NCI-H2227 (cell line): ENCODE data around the gene CLCA4.

ENCODE experiments used
- DNase-seq: peaks from one replicate; lab custom pipeline; 2025; ENCODE audit not compliant: unreplicated experiment; lab: John Stamatoyannopoulos, UW

CLCA4 gene, protein sequence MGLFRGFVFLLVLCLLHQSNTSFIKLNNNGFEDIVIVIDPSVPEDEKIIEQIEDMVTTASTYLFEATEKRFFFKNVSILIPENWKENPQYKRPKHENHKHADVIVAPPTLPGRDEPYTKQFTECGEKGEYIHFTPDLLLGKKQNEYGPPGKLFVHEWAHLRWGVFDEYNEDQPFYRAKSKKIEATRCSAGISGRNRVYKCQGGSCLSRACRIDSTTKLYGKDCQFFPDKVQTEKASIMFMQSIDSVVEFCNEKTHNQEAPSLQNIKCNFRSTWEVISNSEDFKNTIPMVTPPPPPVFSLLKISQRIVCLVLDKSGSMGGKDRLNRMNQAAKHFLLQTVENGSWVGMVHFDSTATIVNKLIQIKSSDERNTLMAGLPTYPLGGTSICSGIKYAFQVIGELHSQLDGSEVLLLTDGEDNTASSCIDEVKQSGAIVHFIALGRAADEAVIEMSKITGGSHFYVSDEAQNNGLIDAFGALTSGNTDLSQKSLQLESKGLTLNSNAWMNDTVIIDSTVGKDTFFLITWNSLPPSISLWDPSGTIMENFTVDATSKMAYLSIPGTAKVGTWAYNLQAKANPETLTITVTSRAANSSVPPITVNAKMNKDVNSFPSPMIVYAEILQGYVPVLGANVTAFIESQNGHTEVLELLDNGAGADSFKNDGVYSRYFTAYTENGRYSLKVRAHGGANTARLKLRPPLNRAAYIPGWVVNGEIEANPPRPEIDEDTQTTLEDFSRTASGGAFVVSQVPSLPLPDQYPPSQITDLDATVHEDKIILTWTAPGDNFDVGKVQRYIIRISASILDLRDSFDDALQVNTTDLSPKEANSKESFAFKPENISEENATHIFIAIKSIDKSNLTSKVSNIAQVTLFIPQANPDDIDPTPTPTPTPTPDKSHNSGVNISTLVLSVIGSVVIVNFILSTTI

DNA sequence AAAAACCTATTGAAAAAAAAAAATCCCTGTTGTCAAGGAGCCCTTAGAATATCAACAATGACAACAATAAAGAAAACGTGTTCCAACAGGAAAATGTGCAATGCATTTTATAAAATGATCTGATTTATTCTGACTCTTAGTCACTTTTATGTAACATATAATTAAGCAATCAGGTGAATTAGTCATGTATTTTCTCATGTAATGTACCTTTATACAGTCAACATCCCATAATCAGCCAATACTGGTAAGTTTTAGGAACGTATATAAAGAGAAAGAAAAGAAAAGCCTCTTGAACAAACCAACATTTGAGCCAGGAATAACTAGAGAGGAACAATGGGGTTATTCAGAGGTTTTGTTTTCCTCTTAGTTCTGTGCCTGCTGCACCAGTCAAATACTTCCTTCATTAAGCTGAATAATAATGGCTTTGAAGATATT is at the start of gene CLCA4:
Gene CLCA4, plus strand, starts transcription at position 292 of the 435 bp plus-strand sequence. Its CDS starts 42 bp downstream, at position 334.
- DNase-seq: no peak

DNA sequence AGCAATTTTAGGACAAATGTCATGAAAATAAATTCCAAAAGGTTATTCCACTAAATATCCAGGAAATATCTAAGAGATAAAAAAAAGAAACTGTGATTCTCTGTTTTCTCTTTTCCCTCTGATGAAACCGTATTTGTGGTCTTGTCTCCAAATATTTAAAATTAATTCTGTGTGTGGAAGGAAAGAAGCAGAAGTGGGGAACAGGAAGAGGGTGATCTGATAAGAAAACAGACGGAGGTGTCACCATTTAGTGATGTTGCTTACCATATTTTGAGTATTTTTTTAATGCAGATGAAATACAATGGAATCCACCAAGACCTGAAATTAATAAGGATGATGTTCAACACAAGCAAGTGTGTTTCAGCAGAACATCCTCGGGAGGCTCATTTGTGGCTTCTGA is 48.6 kb upstream of the CLCA4 start:
- DNase-seq: no peak

DNA sequence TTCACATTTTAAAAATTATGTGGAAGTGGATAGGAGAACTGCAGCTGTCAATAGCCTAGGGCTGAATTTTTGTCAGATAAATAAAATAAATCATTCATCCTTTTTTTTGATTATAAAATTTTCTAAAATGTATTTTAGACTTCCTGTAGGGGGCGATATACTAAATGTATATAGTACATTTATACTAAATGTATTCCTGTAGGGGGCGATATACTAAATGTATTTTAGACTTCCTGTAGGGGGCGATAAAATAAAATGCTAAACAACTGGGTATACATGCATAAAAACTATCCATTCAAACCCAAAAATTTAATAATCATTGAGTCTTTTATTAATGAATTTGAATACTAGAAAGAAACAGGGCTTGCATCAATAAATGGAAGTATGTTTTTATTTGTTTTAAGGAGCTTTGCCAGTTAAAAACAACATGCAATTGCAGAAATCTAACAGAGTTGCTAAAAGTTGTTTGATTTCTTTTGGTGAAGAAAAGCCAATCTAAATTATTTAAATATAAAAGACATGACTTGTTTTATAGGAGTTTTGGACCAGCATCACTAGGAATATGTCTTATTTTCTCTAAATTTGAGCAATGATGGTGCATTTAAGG is 46.8 kb upstream of the CLCA4 start:
- DNase-seq: peak; percentile 71

DNA sequence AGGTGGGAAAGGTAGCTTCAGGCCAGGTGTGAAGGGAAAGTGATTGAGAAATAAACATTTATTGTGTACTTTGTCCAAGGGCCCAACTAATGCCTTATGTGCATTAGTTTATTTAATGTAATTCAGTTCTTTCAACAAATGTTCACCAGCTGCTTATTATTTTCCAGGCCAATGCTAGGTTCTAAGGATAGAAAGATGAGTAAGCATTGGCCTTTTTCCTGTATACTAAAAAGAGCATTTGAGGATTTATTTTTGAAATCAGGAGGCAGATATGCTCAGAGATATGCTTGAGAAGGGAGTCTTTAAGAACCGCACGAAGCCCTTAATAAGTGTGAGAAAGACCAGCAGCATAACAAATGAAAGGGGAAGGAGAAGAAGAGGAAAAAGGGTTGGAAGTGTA is 46.2 kb upstream of the CLCA4 start:
- DNase-seq: no peak

DNA sequence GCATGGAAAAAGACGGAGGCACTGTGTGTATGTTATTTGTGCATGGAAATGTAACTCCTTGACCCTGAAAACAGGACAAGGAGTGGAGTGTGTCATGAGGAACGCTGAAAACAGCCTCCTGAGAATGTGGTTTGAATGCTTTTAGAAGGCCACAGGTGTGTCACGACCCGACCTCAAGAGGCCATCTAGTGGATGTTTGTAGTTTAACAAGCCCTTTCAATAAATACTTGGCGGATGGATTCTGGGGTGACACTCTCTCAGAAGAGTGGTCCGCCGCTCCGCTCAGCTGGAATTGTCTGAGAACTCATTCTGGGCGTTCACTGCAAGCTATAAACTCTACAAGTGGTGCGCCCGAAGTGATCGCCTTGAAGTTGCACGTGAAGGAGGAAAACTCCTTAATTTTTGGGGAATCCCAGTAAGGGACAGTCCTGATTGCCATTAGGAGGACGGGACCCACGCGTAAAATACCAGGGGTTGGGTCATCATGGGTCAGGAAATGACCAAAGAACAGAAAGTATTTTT is 44.7 kb upstream of the CLCA4 start:
- peak; percentile 57 for DNase-seq

DNA sequence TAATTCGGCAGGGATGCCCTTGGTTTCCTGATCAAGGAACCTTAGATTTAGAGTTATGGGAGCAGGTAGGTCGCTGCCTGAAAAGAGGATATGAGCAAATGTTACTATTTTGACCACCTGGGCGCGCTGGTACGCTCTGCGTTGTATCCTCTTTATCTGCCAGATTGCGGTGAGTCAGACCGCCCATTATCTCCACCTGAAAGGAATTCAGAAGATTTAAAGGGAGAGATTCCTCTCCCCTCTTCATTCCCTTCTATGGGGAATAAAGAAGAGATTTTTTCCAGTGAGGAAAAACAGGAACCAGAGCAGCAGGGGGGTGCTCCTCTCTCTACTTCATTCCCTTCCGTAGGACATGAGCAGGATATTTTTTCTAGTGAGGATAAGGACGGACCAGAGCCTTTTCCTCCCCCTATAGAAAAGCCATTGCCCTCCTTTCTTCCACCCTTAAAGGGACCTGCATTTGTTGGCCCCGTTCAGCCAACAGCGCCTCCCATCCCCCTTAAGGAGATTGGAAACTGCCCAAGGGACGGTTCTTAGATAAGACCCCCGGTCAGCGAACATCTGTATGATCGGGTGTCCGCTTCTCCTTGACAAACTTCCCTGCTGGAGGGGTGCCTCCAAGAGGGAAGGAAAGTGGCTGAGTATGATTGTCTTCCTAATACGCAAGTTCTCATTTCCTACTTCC is 44.0 kb upstream of the CLCA4 start:
- peak; percentile 46 for DNase-seq

DNA sequence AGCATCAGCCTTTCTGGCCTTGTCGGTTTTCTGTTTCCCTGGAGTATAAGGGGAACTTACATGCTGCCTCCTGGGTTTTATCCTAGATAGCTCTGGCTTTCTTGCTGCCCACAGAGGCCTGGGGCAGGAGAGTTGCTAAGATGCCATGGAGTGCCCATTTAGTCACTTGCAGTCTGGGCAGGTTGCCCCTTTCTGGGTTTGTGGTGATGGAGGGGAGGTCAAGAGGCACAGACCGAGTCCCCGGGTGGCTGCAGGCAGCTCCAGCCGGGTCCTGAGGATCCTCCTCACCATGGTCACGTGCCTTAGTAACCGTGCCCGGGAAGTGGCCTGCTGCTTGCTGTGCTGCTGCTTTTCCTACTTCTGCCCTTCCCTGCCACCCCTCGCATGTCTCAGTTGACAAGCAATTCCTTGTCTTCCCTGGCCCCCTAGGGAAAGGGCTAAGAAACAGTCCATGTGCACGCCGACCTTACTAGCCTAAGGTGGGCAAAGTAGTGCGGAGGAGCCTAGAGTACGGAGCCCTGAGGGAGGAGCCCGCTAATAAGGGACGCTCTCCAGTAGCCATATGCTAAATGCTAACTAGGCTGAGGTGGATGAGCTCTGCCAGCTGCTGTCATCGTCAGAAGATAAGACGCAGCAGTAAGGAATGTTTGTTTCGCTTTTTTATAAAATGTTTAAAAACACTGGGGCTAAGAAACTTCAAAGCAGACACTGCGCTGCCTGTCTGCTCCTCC is 43.3 kb upstream of the CLCA4 start:
- peak; percentile 54 for DNase-seq

DNA sequence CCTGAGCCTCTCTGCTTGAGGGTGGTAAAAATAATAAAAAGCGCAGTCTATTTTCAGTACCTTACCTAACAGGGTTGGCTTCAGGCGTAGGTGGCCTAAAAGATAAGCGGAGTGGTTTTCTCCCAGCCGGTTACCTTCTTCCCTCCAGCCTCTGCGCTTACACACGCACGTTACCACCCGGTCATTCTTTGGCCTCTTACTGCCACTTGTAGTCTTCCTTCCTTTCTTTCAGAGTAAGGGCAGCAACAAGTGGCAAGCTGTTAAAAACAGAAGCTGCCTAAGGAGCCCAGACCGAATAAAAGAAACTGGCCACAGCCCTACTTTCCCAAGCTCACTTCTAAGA is 42.8 kb upstream of the CLCA4 start:
- peak; percentile 7 for DNase-seq

DNA sequence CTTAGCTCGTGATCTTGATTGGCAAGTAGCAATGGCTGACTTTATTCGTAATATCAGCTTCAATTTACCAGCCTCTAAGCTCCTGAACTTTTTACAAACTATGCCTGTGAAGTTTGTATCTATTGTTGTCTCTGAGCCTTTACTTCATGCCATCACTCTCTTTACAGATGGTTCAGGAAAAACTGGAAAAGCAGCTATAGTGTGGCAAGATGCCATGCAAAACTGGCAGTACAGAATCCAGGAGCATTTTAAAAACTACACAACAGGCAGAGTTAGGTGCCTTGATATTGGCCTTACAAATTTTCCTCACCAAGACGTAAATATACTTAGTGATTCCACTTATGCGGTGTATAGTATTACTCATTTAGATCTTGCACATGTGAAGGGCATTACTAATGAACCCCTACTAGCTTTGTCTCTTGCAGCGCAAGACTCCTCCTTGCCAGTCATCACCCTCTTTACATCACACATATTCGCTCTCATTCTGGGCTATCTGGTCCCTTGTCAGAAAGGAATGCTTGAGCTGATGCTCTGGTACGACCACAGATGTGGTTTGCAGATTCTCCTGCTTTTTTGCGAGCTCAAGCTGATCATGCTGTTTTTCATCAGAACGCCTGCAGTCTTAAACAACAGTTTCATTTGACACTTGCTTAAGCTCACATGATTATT is 41.8 kb upstream of the CLCA4 start:
- DNase-seq: no peak

DNA sequence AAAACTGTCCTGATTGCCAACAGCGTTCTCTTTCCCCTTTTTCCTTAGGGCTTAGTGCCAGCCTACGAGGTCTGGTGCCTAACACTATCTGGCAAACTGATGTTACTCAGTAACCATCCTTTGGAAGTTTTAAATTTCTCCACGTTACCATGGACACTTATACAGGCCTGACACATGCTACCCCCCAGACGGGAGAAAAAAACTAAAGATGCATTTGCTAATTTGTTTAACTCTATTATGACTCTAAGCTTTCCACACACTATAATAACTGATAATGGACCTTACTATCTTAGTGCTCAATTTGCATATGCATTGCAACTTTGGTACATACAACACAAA is 41.3 kb upstream of the CLCA4 start:
- no peak for DNase-seq

DNA sequence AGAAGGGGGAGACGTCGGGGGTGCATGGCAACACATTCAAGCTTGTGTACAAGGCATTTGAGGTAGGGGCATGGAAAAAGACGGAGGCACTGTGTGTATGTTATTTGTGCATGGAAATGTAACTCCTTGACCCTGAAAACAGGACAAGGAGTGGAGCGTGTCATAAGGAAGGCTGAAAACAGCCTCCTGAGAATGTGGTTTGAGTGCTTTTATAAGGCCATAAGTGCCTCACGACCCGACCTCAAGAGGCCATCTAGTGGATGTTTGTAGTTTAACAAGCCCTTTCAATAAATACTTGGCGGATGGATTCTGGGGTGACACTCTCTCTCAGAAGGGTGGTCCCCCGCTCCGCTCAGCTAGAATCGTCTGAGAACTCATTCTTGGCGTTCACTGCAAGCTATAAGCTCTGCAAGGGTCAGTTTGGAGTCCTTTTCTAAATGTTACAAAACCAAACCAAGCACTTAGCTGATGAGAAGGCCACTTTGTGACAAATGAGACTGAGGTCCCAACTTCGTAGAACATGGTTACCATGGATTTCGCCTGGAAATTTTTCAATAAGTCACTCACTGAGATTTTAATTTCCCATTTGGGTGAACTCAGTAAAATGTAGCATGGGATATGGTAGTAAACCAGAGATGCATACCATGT is 38.8 kb upstream of the CLCA4 start:
- peak; percentile 14 for DNase-seq

DNA sequence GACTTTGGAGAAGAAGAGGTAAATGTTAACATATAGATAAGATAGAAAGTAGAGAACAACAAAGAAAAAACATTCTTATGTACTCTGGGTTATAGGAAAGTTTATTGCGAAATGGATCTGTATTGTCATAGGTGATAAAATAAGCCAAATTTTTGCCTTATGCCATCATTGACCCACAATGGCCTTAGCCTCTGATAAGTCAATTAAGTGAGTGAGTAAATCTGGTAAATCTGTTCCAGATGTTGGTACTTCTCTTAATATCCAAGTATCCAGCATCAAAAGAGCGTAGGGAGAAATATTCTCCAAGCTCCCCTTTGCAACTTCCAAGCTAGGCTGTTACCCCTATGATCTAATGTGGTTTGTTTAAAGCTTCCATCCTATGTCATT is 38.3 kb upstream of the CLCA4 start:
- DNase-seq: no peak

DNA sequence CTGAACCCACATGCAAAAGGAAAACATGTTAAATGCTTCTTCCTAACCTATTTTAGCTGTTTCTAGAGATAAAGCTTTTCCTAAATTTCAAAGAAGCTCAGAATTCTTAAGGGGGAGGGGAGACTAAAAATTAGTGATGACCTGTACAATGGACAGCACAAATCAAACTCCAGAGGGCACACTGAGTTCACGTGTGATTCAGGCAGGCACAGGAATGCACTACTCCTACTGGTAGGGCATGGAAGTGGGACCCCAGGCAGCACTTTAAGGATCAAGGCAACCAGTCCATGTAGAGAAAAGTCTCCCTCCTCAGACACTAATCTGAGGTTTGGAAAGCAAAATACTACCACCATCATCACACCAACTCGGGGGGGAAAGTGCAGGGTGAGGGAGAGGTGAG is 31.3 kb upstream of the CLCA4 start:
- no peak for DNase-seq

DNA sequence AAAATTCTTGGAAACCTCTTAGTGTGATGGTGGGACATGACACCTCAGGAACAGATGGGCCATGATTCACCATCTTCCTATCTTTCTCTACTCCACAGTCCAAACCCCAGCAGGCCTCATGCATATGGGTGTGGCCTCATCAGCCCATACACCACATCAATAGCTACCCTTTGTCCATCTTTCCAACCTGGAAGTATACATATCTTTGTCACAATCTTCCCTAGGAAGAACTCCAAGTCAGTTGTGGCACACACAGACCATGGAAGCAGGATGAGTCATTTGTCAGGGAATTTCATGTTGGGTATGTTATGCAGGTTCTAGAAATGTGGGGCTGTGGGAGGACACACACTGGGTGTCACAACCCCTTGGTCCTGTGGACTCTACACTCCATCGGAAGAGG is 30.5 kb upstream of the CLCA4 start:
- no peak for DNase-seq

DNA sequence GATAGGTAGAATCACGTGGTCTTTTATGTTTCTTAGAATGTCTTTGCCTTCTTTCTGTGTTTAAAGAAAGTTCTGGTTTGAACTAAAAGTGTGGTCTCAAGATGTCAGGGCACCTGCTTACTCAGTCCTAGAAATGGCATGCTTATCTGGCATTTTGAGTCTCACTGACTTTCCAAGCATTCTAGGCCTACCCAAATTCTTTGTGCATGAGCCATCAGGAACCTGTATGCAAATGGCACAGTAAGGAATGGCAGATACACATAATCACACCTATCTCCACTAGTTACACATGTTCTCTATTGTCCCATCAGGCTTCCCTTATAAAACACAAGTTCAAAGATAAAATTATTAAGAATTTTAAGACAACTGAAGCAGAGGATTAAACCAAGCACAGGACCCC is 29.5 kb upstream of the CLCA4 start:
- no peak for DNase-seq

DNA sequence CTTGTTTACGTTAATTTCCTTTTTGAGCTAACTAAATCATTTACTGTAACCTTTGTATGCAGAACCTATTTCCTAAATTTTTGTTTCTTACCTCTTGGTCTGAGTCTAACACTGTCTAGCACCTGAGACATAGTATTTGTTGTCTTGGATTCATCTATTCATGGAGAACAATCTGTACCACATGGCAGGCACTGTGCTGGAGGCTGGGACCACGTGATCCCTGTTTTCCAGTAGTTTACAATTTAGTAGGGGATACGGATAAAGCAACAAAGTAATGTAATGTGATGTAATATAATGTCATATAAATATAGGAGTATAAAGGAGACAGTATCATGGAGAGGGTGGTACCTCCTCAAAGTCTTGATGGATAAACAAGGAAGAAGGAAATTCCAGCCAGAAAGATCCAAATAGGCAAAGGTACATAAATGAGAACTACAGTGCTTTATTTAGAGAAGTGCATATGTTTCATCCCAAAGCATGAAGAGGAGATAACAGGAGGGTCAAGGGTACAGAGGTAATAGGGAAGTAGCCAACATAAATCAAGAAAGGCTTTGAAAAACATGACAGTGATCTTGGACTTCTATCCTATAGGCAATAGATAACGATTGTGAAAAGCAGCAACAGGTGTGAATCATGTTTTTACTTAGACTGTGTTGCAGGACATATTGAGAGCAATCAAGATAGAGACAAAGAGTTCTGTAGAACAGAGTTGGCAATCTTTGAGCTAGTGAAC is 25.9 kb upstream of the CLCA4 start:
- DNase-seq: no peak

DNA sequence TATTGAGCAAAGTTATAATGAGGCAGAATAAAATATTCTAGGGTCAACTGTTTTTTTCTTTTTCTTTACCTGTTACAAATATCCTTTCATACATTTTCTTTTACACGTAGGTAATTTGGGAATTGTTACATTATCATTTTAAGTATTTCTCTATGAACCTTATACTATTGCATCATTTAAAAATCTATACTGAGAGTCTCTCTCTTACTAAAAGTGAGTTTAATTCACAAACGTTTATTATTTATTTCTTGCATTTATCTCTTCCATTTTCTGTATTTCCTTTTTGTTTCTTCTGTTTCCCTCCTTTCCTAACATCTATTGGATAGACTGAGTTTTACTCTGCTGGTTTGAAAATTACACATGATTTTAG is 25.4 kb upstream of the CLCA4 start:
- no peak for DNase-seq

DNA sequence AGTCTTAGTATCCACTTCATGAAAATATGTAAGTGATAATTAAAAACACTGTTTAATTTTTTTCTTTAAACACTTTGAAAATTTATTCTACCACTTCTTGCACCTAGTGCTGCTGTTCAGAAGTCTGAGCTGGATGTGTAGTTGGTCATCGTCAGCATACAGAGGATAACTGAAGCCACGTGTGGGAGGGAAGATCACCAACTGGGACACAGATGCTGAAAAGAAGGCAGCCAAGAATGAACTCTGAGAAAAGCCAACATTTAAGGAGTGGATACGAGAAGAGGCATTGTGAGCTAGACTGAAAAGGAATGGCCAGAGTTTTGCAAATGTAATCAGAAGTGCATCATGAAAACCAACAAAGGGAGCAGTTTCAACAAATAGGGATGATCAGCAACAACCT is 24.6 kb upstream of the CLCA4 start:
- DNase-seq: no peak
